OCI-LY3 (cell line): ENCODE results near the gene TRIM16.
"Not testable (repeated sequence)": the region's sequence is repeated elsewhere in the genome, so short reads cannot be mapped to it uniquely, and the experiment has no call there.

Source experiments
- EZH2phosphoT487 ChIP-seq: fragments of 200-600 bp; shearing (Covaris generic); IDR thresholded peaks from 2 replicates; pipeline ENCODE4 v1.6.1; 2018; ENCODE audit warnings: antibody characterized with exemption, mixed run types, low read depth
- TF ChIP-seq, protein P1 (sequence below): fragments of 200-600, 300-600 bp; sonication (generic); IDR thresholded peaks from 2 replicates; pipeline ENCODE4 v1.5.1; 2014; ENCODE audit warnings: antibody characterized with exemption, low read length, low read depth

DNA sequence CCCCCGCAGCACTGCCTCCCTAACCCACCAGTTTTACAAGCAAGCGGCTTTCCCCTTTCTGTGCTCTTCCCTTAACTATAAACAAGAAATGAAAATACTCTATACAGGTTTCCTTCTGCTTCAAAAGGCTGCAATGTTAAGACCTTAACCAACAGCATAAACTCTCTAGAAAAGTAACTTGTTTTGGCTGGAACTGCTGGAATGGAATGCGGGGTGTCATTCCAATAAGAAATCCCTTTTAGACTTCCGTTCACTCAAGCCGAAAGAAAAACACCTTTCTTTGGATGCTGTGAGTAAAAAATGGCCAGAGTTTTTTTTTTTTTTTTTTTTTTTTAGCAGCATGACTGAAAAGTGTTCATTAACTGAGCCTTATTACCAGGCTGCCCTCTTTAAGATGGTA, 92.1 kb downstream of the TRIM16 start:
- TF ChIP-seq, protein P1, sequence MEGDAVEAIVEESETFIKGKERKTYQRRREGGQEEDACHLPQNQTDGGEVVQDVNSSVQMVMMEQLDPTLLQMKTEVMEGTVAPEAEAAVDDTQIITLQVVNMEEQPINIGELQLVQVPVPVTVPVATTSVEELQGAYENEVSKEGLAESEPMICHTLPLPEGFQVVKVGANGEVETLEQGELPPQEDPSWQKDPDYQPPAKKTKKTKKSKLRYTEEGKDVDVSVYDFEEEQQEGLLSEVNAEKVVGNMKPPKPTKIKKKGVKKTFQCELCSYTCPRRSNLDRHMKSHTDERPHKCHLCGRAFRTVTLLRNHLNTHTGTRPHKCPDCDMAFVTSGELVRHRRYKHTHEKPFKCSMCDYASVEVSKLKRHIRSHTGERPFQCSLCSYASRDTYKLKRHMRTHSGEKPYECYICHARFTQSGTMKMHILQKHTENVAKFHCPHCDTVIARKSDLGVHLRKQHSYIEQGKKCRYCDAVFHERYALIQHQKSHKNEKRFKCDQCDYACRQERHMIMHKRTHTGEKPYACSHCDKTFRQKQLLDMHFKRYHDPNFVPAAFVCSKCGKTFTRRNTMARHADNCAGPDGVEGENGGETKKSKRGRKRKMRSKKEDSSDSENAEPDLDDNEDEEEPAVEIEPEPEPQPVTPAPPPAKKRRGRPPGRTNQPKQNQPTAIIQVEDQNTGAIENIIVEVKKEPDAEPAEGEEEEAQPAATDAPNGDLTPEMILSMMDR: not testable (repeated sequence)
- not testable (repeated sequence) for TF ChIP-seq EZH2phosphoT487
